Islet of Langerhans (tissue), 1 donor: ENCODE measurements around the gene MRPL1.
"Not testable (repeated sequence)": the region's sequence is repeated elsewhere in the genome, so short reads cannot be mapped to it uniquely, and the experiment has no call there.

Source experiments
- FAIRE-seq: peaks from one replicate; lab custom pipeline; 2011; peaks lifted over from hg19 to GRCh38; lab: Jason Lieb, UNC

MRPL1 gene

DNA sequence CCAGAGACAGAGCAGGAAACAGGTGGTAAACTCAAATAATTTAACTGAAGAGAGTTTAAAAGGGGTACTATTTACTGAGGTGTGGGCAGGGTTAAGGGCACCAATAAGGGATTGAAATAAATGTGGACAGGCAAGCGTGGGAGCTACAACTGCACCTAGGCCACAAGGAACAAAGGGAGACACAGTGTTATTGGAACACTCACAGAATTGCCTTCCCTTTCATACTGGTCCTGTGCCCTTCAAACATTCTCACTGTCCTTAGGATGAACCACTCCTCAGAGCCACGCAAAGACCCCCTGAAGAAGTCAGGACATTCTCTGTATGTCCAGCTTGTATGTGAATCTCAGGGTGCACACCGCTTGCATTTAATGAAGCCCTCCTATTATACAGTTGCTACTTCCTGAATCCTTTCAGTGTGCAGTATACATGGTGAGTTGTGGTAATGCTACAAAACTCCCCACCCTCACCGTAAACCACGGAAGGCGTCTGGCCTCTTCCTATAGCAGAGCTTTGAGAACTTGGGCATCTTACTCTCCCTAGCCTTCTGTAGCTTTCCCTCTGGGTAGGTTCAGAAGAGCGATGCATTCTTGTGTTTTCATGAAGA is 9.6 kb upstream of the MRPL1 start:
- FAIRE-seq = no peak

GRCh38 chr4:77854431-77855111 is 8.1 kb upstream of the MRPL1 start:
- FAIRE-seq = no peak

- FAIRE-seq = no peak
Observed at GRCh38 chr4:77856152-77856551, 6.5 kb upstream of the MRPL1 start.

GRCh38 chr4:77859256-77859655 is 3.4 kb upstream of the MRPL1 start:
- no peak for FAIRE-seq

DNA sequence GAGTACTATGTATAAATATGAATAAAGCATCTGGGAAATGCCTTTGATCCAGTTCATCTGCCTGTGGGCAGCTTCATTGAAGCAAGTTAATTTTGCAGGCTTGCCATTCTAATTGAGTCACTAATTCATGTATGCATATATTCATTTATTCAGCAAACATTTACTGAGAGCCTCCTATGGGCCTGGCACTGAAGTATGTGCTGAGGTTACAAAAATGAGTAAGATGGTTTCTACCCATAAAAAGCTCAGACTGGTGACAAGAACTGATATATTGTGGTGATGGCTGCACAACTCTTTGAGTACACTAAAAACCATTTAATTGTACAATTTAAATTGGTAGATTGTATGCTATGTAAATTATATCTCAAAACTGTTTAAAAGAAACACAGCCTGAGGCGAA is 1.1 kb upstream of the MRPL1 start:
- no peak for FAIRE-seq

DNA sequence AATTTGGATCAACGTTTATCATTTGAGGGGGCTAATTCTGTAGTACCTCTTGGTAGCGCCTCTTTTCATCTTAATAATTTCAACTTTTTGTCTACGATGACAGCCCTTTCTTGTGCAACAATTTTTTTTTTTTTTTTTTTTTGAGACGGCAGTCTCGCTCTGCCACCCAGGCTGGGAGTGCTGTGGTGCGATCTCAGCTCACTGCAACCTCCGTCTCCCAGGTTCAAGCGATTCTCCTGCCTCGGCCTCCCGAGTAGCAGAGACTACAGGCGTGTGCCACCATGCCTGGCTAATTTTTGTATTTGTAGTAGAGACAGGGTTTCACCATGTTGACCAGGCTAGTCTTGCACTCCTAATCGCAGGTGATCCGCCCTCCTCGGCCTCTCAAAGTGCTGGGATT is 711 bp downstream of the MRPL1 start:
- not testable (repeated sequence) for FAIRE-seq

DNA sequence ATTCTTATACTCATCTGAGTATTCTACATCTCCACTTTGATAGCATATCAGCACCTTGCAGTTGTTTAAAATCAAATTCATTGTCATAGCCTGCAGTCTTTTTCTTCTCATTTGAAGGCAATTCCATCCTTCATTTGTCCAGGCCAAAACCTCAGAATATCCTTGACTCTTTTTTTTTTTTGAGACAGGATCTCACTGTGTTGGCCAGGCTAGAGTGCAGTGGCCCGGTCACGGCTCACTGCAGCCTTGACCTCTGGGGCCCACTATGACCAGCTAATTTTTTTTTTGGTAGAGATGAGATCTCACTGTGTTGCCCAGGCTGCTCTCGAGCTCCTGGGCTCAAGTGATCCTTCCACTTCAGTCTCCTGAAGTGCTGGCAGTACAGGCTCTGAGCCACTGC is 2.6 kb downstream of the MRPL1 start:
- FAIRE-seq = no peak

DNA sequence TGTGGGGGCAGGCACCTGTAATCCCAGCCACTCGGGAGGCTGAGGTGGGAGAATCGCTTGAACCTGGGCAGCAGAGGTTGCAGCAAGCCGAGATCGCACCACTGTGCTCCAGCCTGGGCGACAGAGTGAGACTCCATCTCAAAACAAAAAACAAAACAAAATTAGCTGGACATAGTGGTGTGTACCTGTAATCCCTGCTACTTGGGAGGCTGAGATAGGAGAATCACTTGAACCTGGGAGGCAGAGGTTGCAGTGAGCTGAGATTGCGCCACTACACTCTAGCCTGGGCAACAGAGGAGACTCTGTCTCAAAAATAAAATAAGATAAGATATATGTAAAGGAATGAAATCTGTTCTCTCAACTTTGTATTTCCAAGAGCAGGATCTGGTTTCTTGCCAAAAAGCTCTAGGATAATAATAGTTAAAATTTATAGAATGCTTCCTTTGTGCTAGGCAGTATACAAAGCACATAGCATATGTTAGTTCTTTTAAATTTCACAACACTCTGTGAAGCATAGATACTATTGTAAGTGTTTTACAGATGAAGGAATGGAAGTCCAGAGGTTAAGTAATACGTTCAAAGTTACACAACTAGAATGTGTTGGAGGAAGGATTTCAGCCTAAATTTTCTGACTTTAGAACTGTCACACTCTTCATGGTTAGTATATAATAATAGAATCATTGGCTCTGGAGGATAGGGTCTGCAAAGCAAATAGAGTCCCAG is 10.3 kb downstream of the MRPL1 start:
- FAIRE-seq = no peak

DNA sequence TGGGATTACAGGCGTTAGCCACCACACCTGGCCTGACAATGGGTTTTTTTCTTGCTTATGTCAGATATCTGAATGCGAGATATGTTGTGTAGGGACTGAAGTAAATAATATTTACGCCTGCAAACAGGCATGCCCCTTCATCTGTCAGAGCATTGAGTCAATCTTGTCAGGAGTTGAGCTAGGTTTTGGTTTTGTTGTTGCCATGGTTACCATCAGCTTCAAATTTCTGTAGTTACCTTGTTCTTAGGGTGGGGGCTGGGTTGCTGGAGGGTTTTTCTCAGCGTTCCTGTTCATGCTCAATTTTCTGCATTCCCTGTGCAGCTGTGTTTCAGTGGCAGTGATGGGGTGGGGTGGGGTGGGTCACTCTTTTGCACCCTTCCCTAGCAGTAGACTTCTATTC is 14.5 kb downstream of the MRPL1 start:
- no peak for FAIRE-seq

- peak; percentile 17 for FAIRE-seq
Observed at GRCh38 chr4:77877771-77878565, 15.3 kb downstream of the MRPL1 start.

- FAIRE-seq = no peak
Observed at GRCh38 chr4:77880784-77881183, 18.2 kb downstream of the MRPL1 start.

DNA sequence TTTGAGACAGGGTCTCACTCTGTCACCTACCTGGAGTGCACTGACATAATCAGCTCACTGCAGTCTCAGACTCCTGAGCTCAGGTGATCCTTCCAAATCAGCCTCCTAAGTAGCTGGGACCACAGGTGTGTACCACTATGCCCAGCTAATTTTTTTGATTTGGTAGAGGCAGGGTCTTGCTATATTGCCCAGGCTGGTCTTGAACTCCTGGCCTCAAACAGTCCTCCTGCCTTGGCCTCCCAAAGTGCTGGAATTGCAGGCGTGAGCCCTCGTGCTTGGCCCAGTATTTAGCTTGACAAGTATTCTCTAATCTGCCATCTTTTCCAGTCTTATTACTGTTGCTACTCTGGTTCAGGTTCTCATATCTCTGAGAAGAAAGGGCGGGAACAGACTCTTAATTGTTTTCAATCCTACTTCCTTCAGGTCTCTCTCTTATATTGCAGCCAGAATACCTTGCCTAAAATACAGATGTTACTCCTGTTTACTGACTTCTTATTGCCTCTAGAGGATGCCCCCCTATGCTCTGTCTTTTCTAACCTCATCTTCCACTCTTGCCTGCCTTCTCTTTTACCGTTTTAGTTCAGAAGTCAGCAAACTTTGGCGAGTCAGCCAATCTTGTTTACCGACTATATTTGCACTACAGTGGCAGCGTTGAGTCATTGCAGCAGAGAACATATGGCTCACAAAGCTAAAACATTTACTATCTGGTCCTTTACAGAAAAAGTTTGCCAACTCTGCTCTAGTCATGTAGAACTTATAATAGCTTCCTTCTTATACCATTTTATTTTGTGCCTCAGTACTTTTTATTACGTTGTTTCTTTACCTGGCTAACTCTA is 19.0 kb downstream of the MRPL1 start:
- FAIRE-seq = peak; percentile 98

- no peak for FAIRE-seq
Observed at GRCh38 chr4:77893451-77893850, 30.8 kb downstream of the MRPL1 start.

- FAIRE-seq = no peak
Observed at GRCh38 chr4:77899607-77900006, 37.0 kb downstream of the MRPL1 start.

GRCh38 chr4:77903186-77903585 is 40.6 kb downstream of the MRPL1 start:
- FAIRE-seq = no peak

- FAIRE-seq = no peak
Observed at GRCh38 chr4:77905651-77906263, 43.1 kb downstream of the MRPL1 start.

DNA sequence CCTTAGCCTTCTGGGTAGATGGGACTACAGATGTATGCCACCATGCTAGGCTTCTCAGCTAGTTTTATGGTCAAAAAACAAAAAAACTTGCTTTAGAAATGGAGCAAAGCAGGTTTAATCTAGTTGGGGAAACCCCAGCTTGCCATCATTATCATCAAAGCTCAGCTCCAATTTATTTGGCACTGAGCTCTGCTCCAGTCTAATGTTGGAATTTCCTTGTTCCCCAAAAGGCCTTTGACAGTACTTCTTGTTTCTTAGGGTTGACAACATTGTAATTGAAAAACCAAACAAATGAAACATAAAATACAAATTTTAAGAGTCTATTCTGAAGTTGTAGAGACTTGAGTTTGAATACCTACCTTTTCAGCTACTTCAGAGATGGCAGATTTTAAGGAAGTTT is 48.0 kb downstream of the MRPL1 start:
- FAIRE-seq = no peak

DNA sequence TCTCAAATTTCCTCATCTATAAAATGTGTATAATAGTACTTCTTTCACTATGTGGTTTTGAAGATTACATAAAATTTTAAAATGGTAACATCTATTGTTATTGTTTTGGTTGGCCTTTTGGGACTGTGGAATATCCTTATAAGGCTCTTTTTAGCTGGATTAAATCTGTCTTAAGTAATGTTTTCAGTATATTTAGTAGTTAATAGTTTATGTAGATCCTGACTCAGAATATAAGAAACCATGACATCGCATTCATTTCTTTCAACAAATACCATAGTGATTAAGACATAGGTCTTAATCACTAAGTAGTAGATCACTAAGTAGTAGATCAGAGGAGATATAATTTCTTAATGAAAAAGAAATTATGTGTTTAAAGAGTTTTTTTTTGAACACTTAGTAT is 48.5 kb downstream of the MRPL1 start:
- FAIRE-seq = no peak

DNA sequence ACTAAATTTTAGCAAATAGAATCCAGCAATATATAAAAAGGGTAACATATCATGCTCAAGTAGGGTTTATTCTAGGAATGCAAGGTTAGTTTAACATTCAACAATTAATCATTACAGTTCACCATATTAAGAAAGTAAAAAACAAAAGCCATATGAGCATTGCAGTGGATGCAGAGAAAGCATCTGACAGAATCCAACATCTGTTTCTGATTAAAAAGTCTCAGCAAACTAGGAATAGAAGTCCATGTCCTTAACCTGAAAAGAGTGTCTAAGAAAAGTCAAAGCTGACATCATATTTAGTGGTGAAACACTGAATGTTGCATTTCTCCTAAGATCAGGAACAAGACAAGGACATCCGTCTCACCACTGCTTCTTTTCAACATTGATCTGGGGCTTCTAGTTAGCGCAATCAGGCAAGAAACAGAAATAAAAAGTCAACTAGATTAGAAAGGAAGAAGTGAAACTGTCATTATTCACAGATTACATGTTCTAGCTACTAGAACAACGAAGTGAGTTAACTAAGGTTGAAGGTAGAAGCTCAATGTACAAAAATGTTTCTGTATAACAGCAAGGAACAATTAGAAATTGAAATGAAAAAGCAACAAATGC is 49.3 kb downstream of the MRPL1 start:
- no peak for FAIRE-seq

DNA sequence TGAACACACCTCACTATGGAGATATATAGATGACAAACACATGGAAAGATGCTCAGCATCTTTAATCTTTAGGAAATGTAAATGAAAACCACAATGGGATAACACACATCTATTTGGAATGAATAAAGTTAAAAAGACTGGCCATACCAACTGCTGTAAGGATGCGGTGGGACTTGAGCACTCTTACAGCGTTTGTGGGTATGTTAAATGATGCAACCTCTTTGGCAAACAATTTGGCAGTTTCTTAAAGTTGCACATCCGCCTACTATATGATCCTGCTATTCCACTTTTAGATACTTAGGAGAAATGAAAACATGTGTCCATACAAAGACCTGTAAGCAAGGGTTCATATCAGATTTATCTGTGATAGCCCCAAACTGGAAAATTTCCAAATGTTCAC is 50.7 kb downstream of the MRPL1 start:
- no peak for FAIRE-seq

GRCh38 chr4:77917075-77917474 is 54.4 kb downstream of the MRPL1 start:
- peak; percentile 49 for FAIRE-seq
